Fibroblast of skin of left quadriceps (primary cell): ENCODE measurements around the gene PSAPL1.

Experiments
- DNase-seq, 2 experiments: peaks; one replicate each; pipeline ENCODE4 v3.0.0-alpha.2; 2013; ENCODE audit warnings: low read depth in 2 of 2

Gene PSAPL1

DNA sequence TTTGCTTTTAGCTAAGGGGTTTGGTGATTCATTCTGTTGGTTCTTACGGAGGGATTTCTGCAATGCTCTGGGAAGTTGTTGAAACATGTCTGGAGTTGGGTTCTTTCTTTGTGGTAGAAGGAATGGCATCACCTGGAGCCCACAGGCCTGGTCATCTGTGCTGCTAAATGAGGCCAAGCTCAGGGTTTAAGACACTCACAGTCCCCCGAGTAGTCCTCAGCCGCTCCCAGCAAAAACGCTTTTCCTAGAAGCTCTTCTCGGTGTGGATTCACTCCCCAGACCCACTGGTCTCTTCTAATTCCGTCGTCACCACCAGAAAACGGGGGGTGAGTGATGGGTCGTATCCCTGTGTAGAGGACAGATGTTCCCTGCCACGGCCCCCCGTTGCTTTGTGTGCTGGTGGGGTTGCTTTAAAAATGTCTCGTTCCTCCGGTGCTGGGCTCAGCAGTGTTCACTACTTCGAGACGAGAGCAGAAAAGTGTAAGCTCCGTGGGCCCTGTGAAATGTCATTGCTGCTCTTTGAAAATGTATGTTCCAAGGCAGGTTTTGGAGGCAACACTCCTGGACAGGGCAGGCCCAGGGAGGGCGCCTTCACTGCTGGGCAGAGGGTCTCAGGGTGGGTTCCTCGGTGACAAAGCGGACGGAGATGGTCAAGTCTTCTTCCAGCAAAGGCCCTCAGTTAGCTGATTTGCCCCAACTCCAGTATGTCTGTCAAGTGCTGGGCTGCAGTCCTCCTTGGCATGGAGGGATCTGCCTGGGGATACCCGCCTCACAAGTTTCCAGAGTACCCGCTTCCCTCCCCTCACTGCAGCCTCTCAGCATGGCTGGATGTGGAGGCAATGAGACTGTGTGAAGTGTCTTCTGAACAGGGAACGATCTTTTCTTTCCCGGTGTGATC, 37.3 kb downstream of the PSAPL1 start:
- no peak for DNase-seq

DNA sequence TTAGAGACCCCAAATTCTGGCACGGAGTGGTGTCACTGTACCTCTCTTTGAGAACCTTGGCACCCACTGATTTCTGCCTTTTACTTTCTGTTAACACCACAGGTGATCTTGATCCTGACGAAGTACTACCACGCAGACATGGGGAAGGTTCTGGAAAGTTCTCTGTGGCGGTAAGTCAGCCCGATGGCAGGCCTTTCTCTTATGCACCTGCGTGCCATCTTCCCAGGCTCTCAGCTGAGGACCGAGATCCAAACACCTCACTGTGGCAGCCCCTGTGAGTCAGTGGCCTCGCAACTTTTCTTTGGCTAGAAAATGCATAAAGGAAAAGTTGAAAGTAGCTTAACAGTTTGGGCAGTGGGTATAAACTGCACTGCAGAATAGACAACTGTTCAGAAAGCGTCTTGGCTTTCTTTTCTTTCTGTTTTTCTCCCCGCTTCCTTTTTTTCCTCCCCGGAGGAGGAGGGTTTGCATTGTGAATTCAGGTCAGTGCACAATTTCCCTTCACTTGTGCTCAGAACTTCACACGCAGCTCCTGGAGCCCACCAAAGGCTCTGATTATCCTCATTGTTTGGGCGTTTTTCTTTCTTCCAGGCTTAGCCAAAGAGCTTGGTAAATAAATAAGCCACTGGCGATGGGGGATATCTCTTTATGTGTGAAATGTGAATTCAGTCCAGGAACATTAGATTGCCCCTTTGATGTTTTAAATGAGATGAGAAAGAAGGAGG, 38.4 kb downstream of the PSAPL1 start:
- no peak for DNase-seq

- DNase-seq: no peak
These were observed 39.1 kb downstream of the PSAPL1 start for GRCh38 chr4:7395645-7396044.

- no peak for DNase-seq
These were observed 39.9 kb downstream of the PSAPL1 start for GRCh38 chr4:7394681-7395451.

GRCh38 chr4:7393601-7394575, 40.8 kb downstream of the PSAPL1 start:
- DNase-seq: no peak

DNA sequence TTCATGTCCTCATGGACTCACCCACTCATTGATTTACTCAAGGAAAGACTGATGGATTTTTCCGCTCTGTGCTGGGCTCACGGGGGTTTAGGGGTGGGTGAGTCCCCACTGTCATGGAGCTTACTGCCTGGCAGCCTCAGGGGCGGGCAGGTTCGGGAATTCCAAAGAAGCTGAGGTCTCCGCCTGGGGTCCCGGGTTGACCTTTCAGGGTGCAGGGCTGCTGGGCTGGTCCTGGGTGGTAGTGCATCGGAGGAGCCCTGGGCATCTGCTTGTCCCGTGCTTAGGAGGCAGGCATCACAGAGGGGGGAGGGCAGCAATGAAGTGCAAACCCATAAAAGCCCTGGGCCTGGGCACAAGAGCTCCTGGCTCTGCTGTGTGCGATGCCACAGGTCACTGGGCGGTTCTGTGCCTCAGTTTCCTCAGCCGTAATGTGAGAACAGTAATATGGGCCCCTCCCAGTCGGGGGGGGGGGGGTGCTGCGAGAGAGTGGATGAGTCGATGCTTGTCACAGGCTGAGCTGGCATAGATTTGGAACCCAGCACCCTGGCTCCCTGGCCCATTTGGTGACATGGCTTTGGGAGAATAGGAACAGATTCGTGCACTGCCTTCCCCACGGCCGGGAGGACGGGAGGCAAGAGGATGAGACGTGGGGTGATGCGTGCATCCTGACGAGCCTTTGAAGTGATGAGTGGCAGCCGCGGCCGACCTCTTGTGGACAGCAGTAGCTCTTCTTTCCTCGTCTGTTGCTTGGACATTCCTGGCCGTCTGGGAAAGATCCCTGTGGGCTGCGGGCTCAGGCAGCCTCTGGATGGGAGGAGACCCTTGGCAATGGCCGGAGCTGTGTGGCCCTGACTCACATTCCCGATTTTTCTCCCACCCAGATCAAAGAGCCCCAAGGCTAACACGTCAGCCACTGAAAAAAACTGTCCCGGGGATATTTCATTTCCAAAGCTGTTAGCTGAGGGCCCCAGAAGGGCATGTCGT, 42.0 kb downstream of the PSAPL1 start:
- no peak for DNase-seq

GRCh38 chr4:7391637-7392437, 42.9 kb downstream of the PSAPL1 start:
- DNase-seq: no peak

GRCh38 chr4:7390906-7391636, 43.7 kb downstream of the PSAPL1 start:
- no peak for DNase-seq

- no peak for DNase-seq
These were observed 44.4 kb downstream of the PSAPL1 start for GRCh38 chr4:7390336-7390735.

- DNase-seq: no peak
These were observed 45.0 kb downstream of the PSAPL1 start for GRCh38 chr4:7389719-7390118.

GRCh38 chr4:7389101-7389701, 45.5 kb downstream of the PSAPL1 start:
- DNase-seq: no peak

- no peak for DNase-seq
These were observed 46.1 kb downstream of the PSAPL1 start for GRCh38 chr4:7388627-7389026.

DNA sequence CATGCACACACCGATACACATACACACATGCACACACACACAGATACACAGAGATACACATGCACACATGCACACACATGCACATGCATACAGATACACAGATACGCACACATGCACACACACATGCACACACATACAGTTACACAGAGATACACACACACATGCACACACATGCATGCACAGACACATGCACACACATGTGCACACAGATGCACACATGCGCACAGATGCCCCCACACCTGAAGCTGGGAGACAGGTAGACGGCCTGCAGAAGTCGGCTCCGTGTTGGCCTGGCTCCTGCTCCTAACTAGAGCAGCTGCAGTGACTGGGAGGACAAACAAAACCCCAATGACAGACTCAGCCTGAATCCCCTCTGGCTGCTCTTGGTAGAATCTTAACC, 46.8 kb downstream of the PSAPL1 start:
- no peak for DNase-seq

DNA sequence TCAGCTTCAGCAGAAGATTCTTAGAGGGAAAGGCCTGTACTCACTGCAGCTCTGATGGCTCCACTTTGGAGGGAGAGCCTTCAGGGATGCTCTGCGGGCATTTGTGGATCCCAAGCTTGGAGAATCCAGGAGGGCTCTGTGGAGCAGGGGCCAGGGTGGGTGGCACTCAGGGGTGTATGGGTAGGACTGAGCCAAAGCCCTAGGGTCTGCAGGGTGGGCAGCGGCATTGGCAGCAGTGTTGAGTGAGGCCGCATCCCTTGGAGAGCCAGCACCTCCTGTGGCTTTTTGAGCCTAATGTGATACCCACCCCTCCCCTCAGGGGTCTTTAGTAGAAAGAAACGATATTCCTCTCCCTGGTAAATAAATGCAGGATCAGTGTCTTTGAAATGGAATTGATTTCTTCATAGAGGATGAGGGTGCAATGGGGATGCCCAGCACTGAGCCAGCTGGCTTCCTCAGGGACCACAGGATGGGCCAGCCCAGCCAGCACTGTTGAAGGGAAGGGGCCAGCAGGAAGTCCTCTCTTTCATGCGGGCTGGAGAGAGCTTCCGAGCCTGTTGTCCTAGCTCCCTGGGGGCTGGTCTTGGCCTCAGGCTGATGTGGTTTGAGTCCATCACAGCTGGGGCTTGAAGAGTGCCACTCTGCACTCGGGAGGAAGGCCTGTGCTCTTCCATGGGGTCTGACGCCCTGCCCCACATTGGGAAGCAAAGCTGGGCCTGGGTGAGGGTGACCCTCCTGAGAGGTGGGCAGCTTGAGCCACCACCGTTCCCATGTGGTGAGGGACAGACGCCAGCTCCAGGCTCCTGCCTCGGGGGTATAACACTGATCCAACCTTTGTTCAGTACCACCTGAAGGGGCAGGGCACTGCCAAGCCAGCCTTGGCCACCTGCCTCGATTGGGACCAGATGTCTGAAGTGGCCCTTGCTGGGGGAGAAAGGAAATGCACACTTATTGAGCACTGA, 49.5 kb downstream of the PSAPL1 start:
- DNase-seq: no peak

GRCh38 chr4:7384003-7384928, 50.5 kb downstream of the PSAPL1 start:
- DNase-seq: no peak

DNA sequence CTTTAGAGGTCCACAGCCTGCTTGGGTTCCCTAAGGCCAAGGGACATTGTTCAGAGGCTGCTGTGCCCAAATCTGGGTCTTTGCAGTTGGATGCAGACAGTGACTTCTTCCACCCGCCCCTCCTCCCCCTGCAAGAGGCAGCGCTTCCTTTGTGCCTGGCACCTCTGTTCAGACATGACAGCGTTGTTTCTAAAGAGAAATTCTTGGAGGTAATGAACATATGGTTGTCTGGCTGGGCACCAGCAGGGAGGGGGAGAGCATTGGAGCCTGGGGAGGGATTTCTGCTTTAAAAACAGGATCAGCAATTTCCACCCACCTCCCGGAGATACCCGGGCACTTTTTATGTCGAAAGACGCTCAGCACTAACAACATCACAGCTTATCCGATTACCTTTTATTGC, 51.5 kb downstream of the PSAPL1 start:
- no peak for DNase-seq
